ENCODE measurements around the gene ZNF609.

DNA sequence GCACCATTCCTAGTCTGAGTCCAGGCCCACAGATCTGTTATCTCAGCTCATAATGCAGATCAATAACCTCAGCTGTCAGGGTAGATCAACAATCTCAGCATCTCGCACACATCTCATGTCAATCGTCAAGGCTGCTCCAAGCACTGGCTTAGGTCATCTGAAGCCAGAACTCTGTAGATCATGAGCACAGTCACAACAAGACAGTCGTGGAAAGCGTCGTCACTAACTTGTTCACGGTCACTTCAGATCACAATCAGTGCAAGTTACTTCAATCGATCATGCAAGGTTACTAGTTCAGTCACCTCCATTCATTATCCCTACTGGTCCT, 243.2 kb downstream of the ZNF609 start:
- TF ChIP-seq, protein P1, sequence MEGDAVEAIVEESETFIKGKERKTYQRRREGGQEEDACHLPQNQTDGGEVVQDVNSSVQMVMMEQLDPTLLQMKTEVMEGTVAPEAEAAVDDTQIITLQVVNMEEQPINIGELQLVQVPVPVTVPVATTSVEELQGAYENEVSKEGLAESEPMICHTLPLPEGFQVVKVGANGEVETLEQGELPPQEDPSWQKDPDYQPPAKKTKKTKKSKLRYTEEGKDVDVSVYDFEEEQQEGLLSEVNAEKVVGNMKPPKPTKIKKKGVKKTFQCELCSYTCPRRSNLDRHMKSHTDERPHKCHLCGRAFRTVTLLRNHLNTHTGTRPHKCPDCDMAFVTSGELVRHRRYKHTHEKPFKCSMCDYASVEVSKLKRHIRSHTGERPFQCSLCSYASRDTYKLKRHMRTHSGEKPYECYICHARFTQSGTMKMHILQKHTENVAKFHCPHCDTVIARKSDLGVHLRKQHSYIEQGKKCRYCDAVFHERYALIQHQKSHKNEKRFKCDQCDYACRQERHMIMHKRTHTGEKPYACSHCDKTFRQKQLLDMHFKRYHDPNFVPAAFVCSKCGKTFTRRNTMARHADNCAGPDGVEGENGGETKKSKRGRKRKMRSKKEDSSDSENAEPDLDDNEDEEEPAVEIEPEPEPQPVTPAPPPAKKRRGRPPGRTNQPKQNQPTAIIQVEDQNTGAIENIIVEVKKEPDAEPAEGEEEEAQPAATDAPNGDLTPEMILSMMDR (IDR thresholded peaks at IDR 0.05): no peak
- no peak for TF ChIP-seq POLR2A (IDR thresholded peaks at IDR 0.05)

Data from body of pancreas (tissue), 4 donors.